HepG2 (cell line): ENCODE measurements around the gene RBM47. TPM values are rescaled to one million over a fixed set of nuclear protein-coding genes. Genes with fewer than 3 reads are reported as not detected.
A peak's percentile ranks its signal among the peaks of the same experiment; 100 is the strongest.

Source experiments
- ATAC-seq: fragments of 200-7000 bp; cut with Tn5 transposase; 3 replicates; pipeline ENCODE4 v1.9.1; 2020; ENCODE audit warnings: mild to moderate bottlenecking, moderate library complexity
- BruUV-seq: library from RNA; stranded (reverse); fragments of 400-500 nt; replicated peaks from 2 replicates; lab custom pipeline; 2021; lab: Mats Ljungman, UMichigan
- CTCF ChIA-PET: fragments of 300-600 bp; formaldehyde crosslinking; extraction: SDS; loops from one replicate; lab custom pipeline; 2021; ENCODE audit warnings: low total read pairs, inconsistent platforms, low intra/inter-chr PET ratio; lab: Yijun Ruan, JAX
- POLR2A ChIA-PET: fragments of 350-600 bp; sonication (Branson Sonifier 250); formaldehyde crosslinking; loops from one replicate; lab custom pipeline; 2020; ENCODE audit warnings: antibody characterized with exemption, inconsistent platforms; lab: Yijun Ruan, JAX
- DNase-seq: peaks from one replicate; pipeline ENCODE4 v3.0.0-alpha.2; 2015; ENCODE audit warnings: low spot score
- FAIRE-seq: peaks from 3 replicates; lab custom pipeline; 2011; peaks lifted over from hg19 to GRCh38; lab: Jason Lieb, UNC
- H2AFZ ChIP-seq: one replicate; pipeline ENCODE4 v1.6.1; 2011; ENCODE audit warnings: low read length, inconsistent platforms
- H3K27ac ChIP-seq: fragments of 300-600 bp; 3 replicates; pipeline ENCODE4 v1.8.0; 2011; ENCODE audit warnings: mixed run types, mild to moderate bottlenecking, mixed read lengths, low read length, inconsistent platforms; ENCODE audit not compliant: insufficient read depth; ENCODE audit errors: extremely low read length
- H3K27me3 ChIP-seq, 2 experiments: fragments of 200-600 bp in 1 of 2; 2 replicates in 1 of 2; 3 replicates in 1 of 2; pipeline versions ENCODE4 v1.6.0 to v1.8.0; 2011; ENCODE audit warnings: low read length in 2 of 2, mild to moderate bottlenecking in 2 of 2, moderate library complexity in 2 of 2, inconsistent platforms in 1 of 2; ENCODE audit not compliant: insufficient read depth in 2 of 2, control insufficient read depth in 1 of 2
- H3K36me3 ChIP-seq, 2 experiments: fragments of 200-600 bp in 1 of 2; replicated peaks in 1 of 2; 2 replicates in 1 of 2; 3 replicates in 1 of 2; pipeline versions ENCODE4 v1.5.1 to v1.8.0; 2011; ENCODE audit warnings: low read length in 2 of 2, inconsistent platforms in 1 of 2; ENCODE audit not compliant: insufficient read depth in 2 of 2, control insufficient read depth in 1 of 2
- H3K4me1 ChIP-seq: 2 replicates; pipeline ENCODE4 v1.5.1; 2012; ENCODE audit warnings: low read length, inconsistent platforms; ENCODE audit not compliant: insufficient read depth
- H3K4me2 ChIP-seq: 2 replicates; pipeline ENCODE4 v1.6.0; 2011; ENCODE audit warnings: low read depth, low read length, inconsistent platforms
- H3K4me3 ChIP-seq, 3 experiments: fragments of 200-600 bp in 1 of 3; sonication (generic), shearing (Covaris generic) in 1 of 3; replicated peaks in 1 of 3; 2 replicates each; pipeline ENCODE4 v1.5.1; 2011 to 2016; ENCODE audit warnings: low read length in 3 of 3, inconsistent platforms in 2 of 3, low read depth in 2 of 3, mild to moderate bottlenecking in 2 of 3, control low read depth in 1 of 3, mixed read lengths in 1 of 3; ENCODE audit not compliant: insufficient read depth in 1 of 3
- H3K79me2 ChIP-seq: one replicate; pipeline ENCODE4 v1.6.1; 2011; ENCODE audit warnings: low read length, inconsistent platforms; ENCODE audit not compliant: insufficient read depth
- H3K9ac ChIP-seq: 2 replicates; pipeline ENCODE4 v1.6.0; 2011; ENCODE audit warnings: mild to moderate bottlenecking, low read depth, low read length, inconsistent platforms; ENCODE audit not compliant: insufficient read depth
- H3K9me3 ChIP-seq: 2 replicates; pipeline ENCODE4 v1.5.1; 2012; ENCODE audit warnings: mild to moderate bottlenecking, low read length
- H4K20me1 ChIP-seq: 2 replicates; pipeline ENCODE4 v1.6.0; 2011; ENCODE audit warnings: inconsistent platforms, mild to moderate bottlenecking, low read length, moderate library complexity; ENCODE audit not compliant: insufficient read depth
- GMEB1 ChIP-seq: sonication (generic); formaldehyde crosslinking; IDR thresholded peaks from 2 replicates; pipeline ENCODE4 v1.5.1; 2020; ENCODE audit warnings: missing genetic modification reagents, mild to moderate bottlenecking, borderline replicate concordance
- HDAC6 ChIP-seq: fragments of 200-600 bp; sonication (generic); IDR thresholded peaks from 2 replicates; pipeline ENCODE4 v1.7.0; 2017; ENCODE audit warnings: mild to moderate bottlenecking, antibody characterized with exemption, low read length, low read depth
- NFKB2 ChIP-seq: sonication (generic); formaldehyde crosslinking; IDR thresholded peaks from 2 replicates; pipeline ENCODE4 v1.4.0; 2020; ENCODE audit warnings: missing genetic modification reagents, borderline replicate concordance
- RBM22 ChIP-seq: fragments of 200-400 bp; formaldehyde crosslinking; optimal IDR thresholded peaks from 2 replicates; pipeline ENCODE3; 2017; ENCODE audit warnings: mild to moderate bottlenecking, low read length, moderate library complexity
- ZBTB25 ChIP-seq: IDR thresholded peaks from 2 replicates; pipeline ENCODE4 v1.6.1; 2018; ENCODE audit warnings: missing genetic modification reagents
- ZNF572 ChIP-seq: sonication (generic); formaldehyde crosslinking; IDR thresholded peaks from 2 replicates; pipeline ENCODE4 v1.5.1; 2020; ENCODE audit warnings: mild to moderate bottlenecking, missing genetic modification reagents
- ZNF605 ChIP-seq: sonication (generic); formaldehyde crosslinking; IDR thresholded peaks from 2 replicates; pipeline ENCODE4 v1.8.0; 2022; ENCODE audit warnings: mild to moderate bottlenecking, missing genetic modification reagents
- ZNF720 ChIP-seq: sonication (generic); formaldehyde crosslinking; IDR thresholded peaks from 2 replicates; pipeline ENCODE4 v1.4.0; 2020; ENCODE audit warnings: missing genetic modification reagents
- ZNF770 ChIP-seq: sonication (generic); formaldehyde crosslinking; IDR thresholded peaks from 2 replicates; pipeline ENCODE4 v1.5.0; 2020; ENCODE audit warnings: mild to moderate bottlenecking, missing genetic modification reagents
- WGBS: methylation state at CpG from one replicate; pipeline ENCODE4 v1.1.6; 2017; ENCODE audit warnings: low lambda C conversion rate; 5-methylcytosine and 5-hydroxymethylcytosine counted together
- in situ Hi-C: cut with HindIII; loops from 2 replicates; pipeline ENCODE4 v1.10.0; 2017; ENCODE audit warnings: low pct_unique_long_range_greater_than_20kb; ENCODE audit not compliant: extremely low pct_ligation_motif_present
- intact Hi-C: fragments of 100-400 bp; cut with micrococcal nuclease; formaldehyde crosslinking; loops from one replicate; pipeline ENCODE4 v1.10.0; 2022; ENCODE audit not compliant: unreplicated experiment
- polyA plus RNA-seq, 8 experiments: library from polyadenylated mRNA; depleted of rRNA in 3 of 8; stranded (reverse) in 7 of 8; unstranded in 1 of 8; fragments of >200 nt; fragmentation: Illumina TruSeq in 4 of 8; extraction: Trizol in 4 of 8; gene quantifications; 2 replicates each; pipeline versions ENCODE4 v1.2.1 to v1.2.3, GENCODE V29; 2011 to 2016; ENCODE audit warnings: low read depth in 4 of 8, missing spikeins in 1 of 8, mixed read lengths in 1 of 8; ENCODE audit not compliant: insufficient read depth in 1 of 8
- total RNA-seq, 5 experiments: library from RNA; depleted of rRNA; stranded (reverse); fragments of >200 nt; fragmentation: Illumina TruSeq; extraction: Trizol; gene quantifications; 2 replicates each; pipeline ENCODE4 v1.2.3, GENCODE V29; 2016; ENCODE audit warnings: low read depth in 1 of 5

The RBM47 gene
- total and polyA plus RNA-seq, 2 of the 13 experiments (the other 11 are each of a cell fraction or from before 2014, with no cell fraction given) = 1.2 to 2.5 TPM

- no TSS peak for BruUV-seq
- H3K27me3 ChIP-seq = no peaks in the 10 kb centered on the region
- no peak overlapping the region for H2AFZ ChIP-seq
- H3K9ac ChIP-seq = no peak overlapping the region
- peaks cover 11% of the 10 kb centered on the region for H3K4me1 ChIP-seq
- H3K79me2 ChIP-seq = no peaks in the 10 kb centered on the region
- DNase-seq (no peak), ATAC-seq (no peak), FAIRE-seq (no peak)
- in situ Hi-C loops (no loop called here), intact Hi-C loops (no loop called here)
- TF ChIP-seq ZNF720 (CRISPR knock-in tag) (no peak), ZNF770 (peak; percentile 62)
- H3K4me2 ChIP-seq = no peak overlapping the region
- 61% methylated on average over 7 of the region's 11 CpGs for WGBS
- no peak overlapping the region for H3K27ac ChIP-seq
- ChIA-PET CTCF (no interaction called here), POLR2A (no interaction called here)
- H3K9me3 ChIP-seq = no peaks in the 10 kb centered on the region
- H4K20me1 ChIP-seq = no peaks in the 10 kb centered on the region
- no peaks in the 10 kb centered on the region for H3K36me3 ChIP-seq
- no peak overlapping the region for H3K4me3 ChIP-seq
Measured at GRCh38 chr4:40524366-40525041, 105.2 kb downstream of the RBM47 start.

- H2AFZ ChIP-seq = no peak overlapping the region
- no TSS peak for BruUV-seq
- H3K9me3 ChIP-seq = no peaks in the 10 kb centered on the region
- H3K27ac ChIP-seq = no peak overlapping the region
- intact Hi-C loops = no loop called here
- in situ Hi-C loops = no loop called here
- DNase-seq = no peak
- no peak overlapping the region for H3K4me2 ChIP-seq
- H4K20me1 ChIP-seq = no peaks in the 10 kb centered on the region
- ChIA-PET POLR2A (no interaction called here), CTCF (no interaction called here)
- H3K36me3 ChIP-seq = no peaks in the 10 kb centered on the region
- H3K9ac ChIP-seq = no peak overlapping the region
- no peak overlapping the region for H3K4me3 ChIP-seq
- H3K27me3 ChIP-seq = no peaks in the 10 kb centered on the region
- FAIRE-seq = no peak
- peaks cover 11% of the 10 kb centered on the region for H3K4me1 ChIP-seq
- 76% methylated on average over 7 of the region's 7 CpGs for WGBS
- ATAC-seq = no peak
- H3K79me2 ChIP-seq = no peaks in the 10 kb centered on the region
- TF ChIP-seq HDAC6 (no peak), GMEB1 (CRISPR knock-in tag) (no peak), ZNF605 (CRISPR knock-in tag) (no peak), NFKB2 (no peak), ZNF572 (CRISPR knock-in tag) (no peak), ZBTB25 (CRISPR knock-in tag) (no peak), RBM22 (no peak)
Measured at GRCh38 chr4:40523581-40523980, 106.1 kb downstream of the RBM47 start.
